ENCODE results near the gene SAMD7.
A peak's percentile ranks its signal among the peaks of the same experiment; 100 is the strongest.

Gene SAMD7

GRCh38 chr3:169966428-169966950 lies 55.1 kb downstream of the SAMD7 start, which contains the start of gene SEC62 (continued):
- no peak; the same call in 1 of the 2 replicates for TF ChIP-seq ZNF18 (tag by site-specific recombination; IDR thresholded peaks at IDR 0.05)
- no peak for TF ChIP-seq ZFP3 (tag by site-specific recombination; IDR thresholded peaks at IDR 0.05; ENCODE audit: low read depth)
- no peak for TF ChIP-seq KLF10 (tag by site-specific recombination; IDR thresholded peaks at IDR 0.05)
- TF ChIP-seq BCL11B (tag by site-specific recombination; IDR thresholded peaks at IDR 0.05; ENCODE audit: low read depth) = 0 out of 2 replicates have a peak, but pooled peaks have one; percentile 70
- no peak for TF ChIP-seq ZNF114 (tag by site-specific recombination; IDR thresholded peaks at IDR 0.05)
- TF ChIP-seq ZNF280D (tag by site-specific recombination; IDR thresholded peaks at IDR 0.05) = no peak
- TF ChIP-seq ZNF169 (tag by site-specific recombination; IDR thresholded peaks at IDR 0.05) = no peak
- TF ChIP-seq ZNF561 (tag by site-specific recombination; IDR thresholded peaks at IDR 0.05; ENCODE audit: borderline replicate concordance) = 0 out of 2 replicates have a peak, but pooled peaks have one; percentile 62
- no peak for TF ChIP-seq BCL11A (tag by site-specific recombination; IDR thresholded peaks at IDR 0.05; ENCODE audit: low read depth)
- TF ChIP-seq ZNF585B (tag by site-specific recombination; IDR thresholded peaks at IDR 0.05) = no peak
- no peak for TF ChIP-seq RBAK (tag by site-specific recombination; IDR thresholded peaks at IDR 0.05)
- peak; percentile 87 for TF ChIP-seq YY2 (tag by site-specific recombination; IDR thresholded peaks at IDR 0.05)
- TF ChIP-seq SCRT2 (tag by site-specific recombination; IDR thresholded peaks at IDR 0.05) = peak; percentile 75
- TF ChIP-seq ZNF292 (tag by site-specific recombination; IDR thresholded peaks at IDR 0.05; ENCODE audit: borderline replicate concordance, low read depth) = no peak
- TF ChIP-seq ZNF174 (tag by site-specific recombination; IDR thresholded peaks at IDR 0.05) = no peak
- no peak for TF ChIP-seq ZNF792 (tag by site-specific recombination; IDR thresholded peaks at IDR 0.05)
- no peak for TF ChIP-seq ZSCAN16 (tag by site-specific recombination; IDR thresholded peaks at IDR 0.05)
- peak; percentile 89 for TF ChIP-seq ZEB2 (tag by site-specific recombination; IDR thresholded peaks at IDR 0.05)
- TF ChIP-seq, protein P1, sequence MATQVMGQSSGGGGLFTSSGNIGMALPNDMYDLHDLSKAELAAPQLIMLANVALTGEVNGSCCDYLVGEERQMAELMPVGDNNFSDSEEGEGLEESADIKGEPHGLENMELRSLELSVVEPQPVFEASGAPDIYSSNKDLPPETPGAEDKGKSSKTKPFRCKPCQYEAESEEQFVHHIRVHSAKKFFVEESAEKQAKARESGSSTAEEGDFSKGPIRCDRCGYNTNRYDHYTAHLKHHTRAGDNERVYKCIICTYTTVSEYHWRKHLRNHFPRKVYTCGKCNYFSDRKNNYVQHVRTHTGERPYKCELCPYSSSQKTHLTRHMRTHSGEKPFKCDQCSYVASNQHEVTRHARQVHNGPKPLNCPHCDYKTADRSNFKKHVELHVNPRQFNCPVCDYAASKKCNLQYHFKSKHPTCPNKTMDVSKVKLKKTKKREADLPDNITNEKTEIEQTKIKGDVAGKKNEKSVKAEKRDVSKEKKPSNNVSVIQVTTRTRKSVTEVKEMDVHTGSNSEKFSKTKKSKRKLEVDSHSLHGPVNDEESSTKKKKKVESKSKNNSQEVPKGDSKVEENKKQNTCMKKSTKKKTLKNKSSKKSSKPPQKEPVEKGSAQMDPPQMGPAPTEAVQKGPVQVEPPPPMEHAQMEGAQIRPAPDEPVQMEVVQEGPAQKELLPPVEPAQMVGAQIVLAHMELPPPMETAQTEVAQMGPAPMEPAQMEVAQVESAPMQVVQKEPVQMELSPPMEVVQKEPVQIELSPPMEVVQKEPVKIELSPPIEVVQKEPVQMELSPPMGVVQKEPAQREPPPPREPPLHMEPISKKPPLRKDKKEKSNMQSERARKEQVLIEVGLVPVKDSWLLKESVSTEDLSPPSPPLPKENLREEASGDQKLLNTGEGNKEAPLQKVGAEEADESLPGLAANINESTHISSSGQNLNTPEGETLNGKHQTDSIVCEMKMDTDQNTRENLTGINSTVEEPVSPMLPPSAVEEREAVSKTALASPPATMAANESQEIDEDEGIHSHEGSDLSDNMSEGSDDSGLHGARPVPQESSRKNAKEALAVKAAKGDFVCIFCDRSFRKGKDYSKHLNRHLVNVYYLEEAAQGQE (tag by site-specific recombination; IDR thresholded peaks at IDR 0.05) = 0 out of 2 replicates have a peak, but pooled peaks have one; percentile 17
- TF ChIP-seq ZBTB17 (tag by site-specific recombination; IDR thresholded peaks at IDR 0.05) = peak; percentile 96
- no peak for TF ChIP-seq ZNF48 (tag by site-specific recombination; IDR thresholded peaks at IDR 0.05)
- no peak for TF ChIP-seq ZBTB44 (tag by site-specific recombination; IDR thresholded peaks at IDR 0.05)
- peak; percentile 82 for TF ChIP-seq SP3 (tag by site-specific recombination; IDR thresholded peaks at IDR 0.05)
- peak; percentile 70; the same call in 1 of the 2 replicates for TF ChIP-seq ZNF610 (tag by site-specific recombination; IDR thresholded peaks at IDR 0.05; ENCODE audit: borderline replicate concordance)
- no peak for TF ChIP-seq ZNF777 (tag by site-specific recombination; IDR thresholded peaks at IDR 0.05; ENCODE audit: borderline replicate concordance)
- TF ChIP-seq, protein P2, sequence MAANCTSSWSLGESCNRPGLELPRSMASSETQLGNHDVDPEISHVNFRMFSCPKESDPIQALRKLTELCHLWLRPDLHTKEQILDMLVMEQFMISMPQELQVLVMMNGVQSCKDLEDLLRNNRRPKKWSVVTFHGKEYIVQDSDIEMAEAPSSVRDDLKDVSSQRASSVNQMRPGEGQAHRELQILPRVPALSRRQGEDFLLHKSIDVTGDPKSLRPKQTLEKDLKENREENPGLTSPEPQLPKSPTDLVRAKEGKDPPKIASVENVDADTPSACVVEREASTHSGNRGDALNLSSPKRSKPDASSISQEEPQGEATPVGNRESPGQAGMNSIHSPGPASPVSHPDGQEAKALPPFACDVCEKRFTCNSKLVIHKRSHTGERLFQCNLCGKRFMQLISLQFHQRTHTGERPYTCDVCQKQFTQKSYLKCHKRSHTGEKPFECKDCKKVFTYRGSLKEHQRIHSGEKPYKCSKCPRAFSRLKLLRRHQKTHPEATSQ (tag by site-specific recombination; IDR thresholded peaks at IDR 0.05) = no peak
- TF ChIP-seq ZNF747 (tag by site-specific recombination; IDR thresholded peaks at IDR 0.05) = no peak
- no peak for TF ChIP-seq ZNF548 (tag by site-specific recombination; IDR thresholded peaks at IDR 0.05)
- no peak for TF ChIP-seq ZNF26 (tag by site-specific recombination; IDR thresholded peaks at IDR 0.05)

Measured in HEK293 (cell line).